Common myeloid progenitor, CD34-positive (primary cell): ENCODE measurements around the gene USE1.
A peak's percentile ranks its signal among the peaks of the same experiment; 100 is the strongest.

ENCODE experiments used
- CTCF ChIA-PET: fragments of 350-600 bp; sonication (Branson Sonifier 250); formaldehyde crosslinking; loops from one replicate; lab custom pipeline; 2021; ENCODE audit warnings: antibody characterized with exemption; lab: Charles Lee
- POLR2A ChIA-PET: fragments of 350-600 bp; sonication (Branson Sonifier 250); formaldehyde crosslinking; loops from one replicate; lab custom pipeline; 2021; ENCODE audit warnings: antibody characterized with exemption; lab: Charles Lee
- DNase-seq, 3 donors: peaks; one replicate each; pipeline versions ENCODE4 v3.0.0 to v3.0.0-alpha.2; 2013
- H3K27ac ChIP-seq, 2 experiments: 1 replicate in 1 of 2; 2 replicates in 1 of 2; pipeline ENCODE4 v1.7.0; 2013; ENCODE audit warnings: inconsistent platforms in 2 of 2, low read length in 2 of 2, mild to moderate bottlenecking in 2 of 2, low read depth in 1 of 2, moderate library complexity in 1 of 2; ENCODE audit not compliant: severe bottlenecking in 2 of 2, insufficient read depth in 1 of 2, poor library complexity in 1 of 2
- H3K27me3 ChIP-seq, 5 experiments: replicated peaks in 2 of 5; 1 replicate in 3 of 5; 2 replicates in 2 of 5; pipeline versions ENCODE4 v1.6.1 to v1.7.0; 2013; ENCODE audit warnings: low read length in 4 of 5, mild to moderate bottlenecking in 2 of 5, moderate library complexity in 2 of 5, inconsistent platforms in 1 of 5; ENCODE audit not compliant: insufficient read depth in 5 of 5, control insufficient read depth in 4 of 5
- H3K36me3 ChIP-seq, 4 experiments: 1 replicate in 2 of 4; 2 replicates in 2 of 4; pipeline versions ENCODE4 v1.6.1 to v1.7.0; 2013; ENCODE audit warnings: low read length in 3 of 4, control low read depth in 1 of 4, mild to moderate bottlenecking in 1 of 4; ENCODE audit not compliant: control insufficient read depth in 4 of 4, insufficient read depth in 4 of 4
- H3K4me1 ChIP-seq, 4 experiments: 1 replicate in 3 of 4; 2 replicates in 1 of 4; pipeline versions ENCODE4 v1.6.1 to v1.7.1; 2013; ENCODE audit warnings: low read length in 3 of 4, mild to moderate bottlenecking in 3 of 4, control low read depth in 1 of 4, inconsistent platforms in 1 of 4, moderate library complexity in 1 of 4; ENCODE audit not compliant: control insufficient read depth in 4 of 4, insufficient read depth in 4 of 4; ENCODE audit errors: control extremely low read depth in 1 of 4
- H3K4me3 ChIP-seq, 7 experiments: 1 replicate in 4 of 7; 2 replicates in 3 of 7; pipeline versions ENCODE4 v1.5.1 to v1.7.0; 2013; ENCODE audit warnings: mild to moderate bottlenecking in 7 of 7, low read length in 6 of 7, moderate library complexity in 6 of 7, inconsistent platforms in 2 of 7, low read depth in 2 of 7, control low read depth in 1 of 7; ENCODE audit not compliant: insufficient read depth in 4 of 7, control insufficient read depth in 1 of 7; ENCODE audit errors: extremely low read depth in 1 of 7
- H3K9me3 ChIP-seq, 5 experiments: 1 replicate in 4 of 5; 2 replicates in 1 of 5; pipeline versions ENCODE4 v1.6.1 to v1.7.1; 2013; ENCODE audit warnings: low read length in 4 of 5, mild to moderate bottlenecking in 2 of 5, inconsistent platforms in 1 of 5, low read depth in 1 of 5, moderate library complexity in 1 of 5; ENCODE audit not compliant: control insufficient read depth in 4 of 5, insufficient read depth in 2 of 5; ENCODE audit errors: control extremely low read depth in 1 of 5
- WGBS: methylation state at CpG from one replicate; pipeline ENCODE4 v1.1.5; 2013; ENCODE audit not compliant: insufficient coverage; 5-methylcytosine and 5-hydroxymethylcytosine counted together

Gene USE1

DNA sequence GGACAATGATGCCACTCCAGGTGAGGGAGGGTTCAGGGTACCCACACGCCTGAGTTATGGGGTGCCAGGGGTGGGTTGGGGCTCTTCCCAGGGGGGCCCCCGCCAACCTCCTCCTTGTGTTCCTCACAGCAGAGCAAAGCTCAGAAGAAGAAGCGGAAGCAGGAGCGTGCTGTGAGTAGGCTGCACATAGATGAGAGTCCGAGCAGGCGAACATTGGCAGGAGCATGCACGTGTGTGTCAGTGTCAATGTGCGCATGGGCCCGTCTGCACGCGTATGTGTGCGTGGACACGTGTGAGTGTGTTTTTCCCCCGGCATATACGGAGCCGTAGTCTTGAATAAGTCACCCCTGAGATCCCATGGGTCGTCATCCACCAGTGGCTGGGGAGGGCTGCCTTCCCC, 12.4 kb upstream of the USE1 start:
- ChIA-PET CTCF (interaction anchor here (1.5 to 4.7 kb wide), 2 partner anchors 12 to 80 kb away, joined by 4 to 23 read pairs; partner anchors contain the start of genes ANKLE1 and USE1), POLR2A (interaction anchor here (0.6 kb wide), 1 partner anchor 1007 kb away, joined by 3 read pairs; no protein-coding TSS in a partner anchor)
- no peak overlapping the region for H3K27ac ChIP-seq
- no peaks in the 10 kb centered on the region for H3K4me1 ChIP-seq
- no peaks in the 10 kb centered on the region for H3K9me3 ChIP-seq
- H3K36me3 ChIP-seq = peaks cover 13 to 82% (median 60%) of the 10 kb centered on the region in 4 experiments
- no peaks in the 10 kb centered on the region for H3K27me3 ChIP-seq
- 97% methylated on average over 17 of the region's 17 CpGs for WGBS
- no peak for DNase-seq
- H3K4me3 ChIP-seq = no peak overlapping the region

DNA sequence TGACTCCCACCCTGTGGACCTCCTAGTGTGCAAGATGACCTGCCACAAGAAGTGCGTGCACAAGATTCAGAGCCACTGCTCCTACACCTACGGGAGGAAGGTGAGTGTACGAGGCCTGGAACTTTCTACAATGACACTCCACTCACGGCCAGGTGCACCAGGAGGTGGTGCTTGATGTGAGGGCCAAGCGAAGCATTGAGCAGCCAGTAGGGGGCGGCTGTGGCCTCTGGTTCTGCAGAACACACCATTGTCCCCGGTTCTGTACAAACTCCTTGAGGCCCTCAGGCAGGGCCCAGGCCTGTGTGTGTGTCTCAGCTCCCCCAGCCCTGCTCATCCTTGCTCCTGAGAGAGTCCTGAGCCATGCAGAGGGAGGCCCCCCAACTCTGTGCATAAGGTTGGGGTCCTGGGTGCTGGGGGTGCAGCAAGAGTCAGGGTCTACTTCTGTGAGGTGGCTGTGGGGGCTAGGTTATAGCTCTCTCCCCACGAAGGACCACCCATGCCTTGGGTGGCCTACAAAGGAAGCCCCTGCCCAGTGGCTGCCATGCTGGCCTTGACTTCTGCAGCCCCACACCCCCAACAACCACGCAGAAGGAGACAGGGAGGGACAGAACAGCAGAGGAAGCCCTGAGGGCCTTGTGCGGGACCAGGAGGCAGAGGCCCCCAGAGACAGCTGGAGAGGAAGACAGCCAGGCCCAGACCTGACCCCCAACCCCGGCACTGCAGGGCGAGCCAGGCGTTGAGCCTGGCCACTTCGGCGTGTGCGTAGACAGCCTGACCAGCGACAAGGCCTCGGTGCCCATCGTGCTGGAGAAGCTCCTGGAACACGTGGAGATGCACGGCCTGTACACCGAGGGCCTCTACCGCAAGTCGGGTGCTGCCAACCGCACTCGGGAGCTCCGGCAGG, 9.7 kb upstream of the USE1 start:
- no peaks in the 10 kb centered on the region for H3K4me1 ChIP-seq
- H3K36me3 ChIP-seq = peaks cover 14 to 80% (median 64%) of the 10 kb centered on the region in 4 experiments
- 91% methylated on average over 25 of the region's 27 CpGs for WGBS
- no peaks in the 10 kb centered on the region for H3K27me3 ChIP-seq
- no peaks in the 10 kb centered on the region for H3K9me3 ChIP-seq
- POLR2A ChIA-PET = no interaction called here
- CTCF ChIA-PET = interaction anchor here (0.8 to 4.7 kb wide), 4 partner anchors 9 to 77 kb away, joined by 3 to 23 read pairs (median 4); partner anchors contain the start of genes ANKLE1 and USE1
- peak; percentile 50 to 69 (median 67) for DNase-seq
- H3K27ac ChIP-seq = no peak overlapping the region
- no peak overlapping the region for H3K4me3 ChIP-seq

DNA sequence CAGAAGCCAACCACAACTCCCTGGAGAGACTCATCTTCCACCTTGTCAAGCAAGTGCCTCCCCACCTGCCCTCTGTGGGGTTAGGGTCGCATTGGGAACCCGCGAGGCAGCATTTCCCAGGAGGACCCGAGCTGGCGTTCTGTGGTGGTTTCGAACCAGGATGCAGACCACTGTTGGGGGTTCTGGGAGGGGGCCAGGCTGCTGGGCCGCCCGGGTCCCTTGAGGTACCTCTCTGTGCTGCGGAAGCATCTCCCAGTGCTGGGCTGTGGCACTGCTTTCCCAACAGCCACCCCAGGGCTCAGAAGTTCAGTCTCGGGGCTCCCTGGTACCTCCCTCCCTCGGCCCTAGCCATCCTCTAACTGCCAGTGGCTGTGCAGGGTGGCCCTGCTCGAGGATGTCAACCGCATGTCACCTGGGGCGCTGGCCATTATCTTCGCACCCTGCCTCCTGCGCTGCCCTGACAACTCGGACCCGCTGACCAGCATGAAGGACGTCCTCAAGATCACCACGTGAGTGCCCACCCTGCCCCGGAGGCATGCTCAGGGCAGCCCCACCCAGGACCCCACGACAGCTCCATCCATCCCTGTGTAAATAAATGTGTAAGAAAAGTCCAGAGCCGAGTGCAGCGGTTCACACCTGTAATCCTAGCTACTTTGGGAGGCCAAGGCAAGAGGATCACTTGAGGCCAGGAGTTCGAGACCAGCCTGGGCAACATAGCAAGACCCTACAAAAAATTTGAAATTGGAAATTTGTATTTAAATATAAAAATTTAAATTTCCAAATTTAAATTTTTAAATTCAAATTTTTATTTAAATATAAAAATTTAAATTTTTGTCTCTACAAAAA, 8.2 kb upstream of the USE1 start:
- no peaks in the 10 kb centered on the region for H3K9me3 ChIP-seq
- H3K4me1 ChIP-seq = no peaks in the 10 kb centered on the region
- H3K27me3 ChIP-seq = no peaks in the 10 kb centered on the region
- ChIA-PET CTCF (interaction anchor here (1.7 to 4.7 kb wide), 2 partner anchors 66 to 76 kb away, joined by 4 to 23 read pairs; partner anchors contain the start of gene ANKLE1), POLR2A (no interaction called here)
- H3K4me3 ChIP-seq = no peak overlapping the region
- H3K36me3 ChIP-seq = peaks cover 12 to 77% (median 58%) of the 10 kb centered on the region in 4 experiments
- no peak overlapping the region for H3K27ac ChIP-seq
- 94% methylated on average over 23 of the region's 25 CpGs for WGBS
- DNase-seq = no peak

DNA sequence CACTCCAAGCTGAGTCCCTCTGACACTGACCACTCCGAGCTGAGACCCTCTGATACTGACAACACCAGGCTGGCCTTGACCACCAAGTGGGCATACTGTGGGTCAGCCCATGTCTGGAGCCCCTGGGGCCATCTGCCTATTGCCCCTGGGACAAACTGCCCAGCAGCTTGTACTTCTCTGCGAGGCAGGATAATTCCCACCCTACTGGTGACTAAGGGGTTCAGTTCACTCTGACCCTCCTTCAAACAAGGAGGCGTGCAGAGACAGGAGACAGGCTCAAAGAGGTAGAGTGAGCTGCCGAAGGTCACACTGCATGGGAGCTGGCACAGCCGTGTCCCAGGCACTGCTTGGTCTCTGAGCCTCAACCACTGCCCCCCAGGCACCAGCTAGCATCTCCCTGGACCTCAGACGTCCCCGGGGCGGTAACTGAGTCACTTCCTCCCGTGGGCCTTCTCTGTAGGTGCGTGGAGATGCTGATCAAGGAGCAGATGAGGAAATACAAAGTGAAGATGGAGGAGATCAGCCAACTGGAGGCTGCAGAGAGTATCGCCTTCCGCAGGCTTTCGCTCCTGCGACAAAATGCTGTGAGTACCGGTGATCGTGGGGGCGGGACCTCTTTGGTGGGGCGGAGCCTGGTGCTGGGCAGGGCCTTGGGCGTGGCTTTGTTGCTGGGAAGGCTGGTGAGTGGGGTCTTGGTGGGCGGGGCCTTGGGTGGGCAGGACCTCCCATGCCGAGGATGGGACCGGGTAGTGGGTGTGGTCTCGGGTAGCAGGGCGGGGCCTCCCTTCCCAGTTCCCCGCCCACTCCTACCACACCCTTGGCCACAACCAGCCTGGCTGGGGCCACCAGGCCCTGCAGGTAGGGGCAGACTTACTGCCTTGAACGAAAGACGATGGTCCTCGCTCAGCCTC, 5.8 kb upstream of the USE1 start:
- H3K27me3 ChIP-seq = no peaks in the 10 kb centered on the region
- H3K36me3 ChIP-seq = peaks cover 7 to 71% (median 49%) of the 10 kb centered on the region in 4 experiments
- no peak overlapping the region for H3K27ac ChIP-seq
- WGBS = 98% methylated on average over 14 of the region's 28 CpGs
- no peaks in the 10 kb centered on the region for H3K9me3 ChIP-seq
- H3K4me3 ChIP-seq = no peak overlapping the region
- DNase-seq = peak; percentile 72 to 79 (median 73)
- peaks cover 0 to 2% (median 1%) of the 10 kb centered on the region in 4 experiments for H3K4me1 ChIP-seq
- ChIA-PET POLR2A (no interaction called here), CTCF (interaction anchor here (3.7 kb wide), 1 partner anchor 74 kb away, joined by 10 read pairs; no protein-coding TSS in a partner anchor)

DNA sequence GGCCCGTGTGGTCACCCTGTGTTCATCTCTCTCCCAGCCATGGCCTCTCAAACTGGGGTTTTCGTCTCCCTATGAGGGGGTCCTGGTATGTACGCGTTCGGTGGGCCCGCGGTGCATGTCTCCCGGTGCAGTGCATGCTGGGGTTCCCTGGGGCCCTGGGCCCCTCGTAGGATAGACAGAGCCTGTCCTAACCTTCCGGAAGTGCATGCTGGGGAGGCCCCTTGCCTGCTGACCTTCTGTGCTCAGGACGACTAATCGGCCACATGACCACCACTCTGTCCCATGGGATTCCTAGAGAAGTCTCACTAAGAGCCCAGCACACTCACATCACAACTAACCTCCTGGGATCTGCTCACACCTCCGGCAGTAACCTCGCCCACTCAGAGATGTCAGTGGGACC, 4.9 kb upstream of the USE1 start:
- 98% methylated on average over 14 of the region's 14 CpGs for WGBS
- Histone ChIP-seq H3K9me3 (no peaks in the 10 kb centered on the region), H3K36me3 (peaks cover 7 to 65% (median 46%) of the 10 kb centered on the region in 4 experiments), H3K4me1 (peaks cover 0 to 9% (median 8%) of the 10 kb centered on the region in 4 experiments), H3K27ac (no peak overlapping the region), H3K4me3 (no peak overlapping the region), H3K27me3 (no peaks in the 10 kb centered on the region)
- ChIA-PET POLR2A (no interaction called here), CTCF (interaction anchor here (0.8 to 3.7 kb wide), 2 partner anchors 18 to 73 kb away, joined by 4 to 10 read pairs; no protein-coding TSS in a partner anchor)
- DNase-seq = no peak
